OCI-LY1 (cell line): ENCODE data around the gene DUS2.

Experiments
- EZH2 ChIP-seq: fragments of 200-600 bp; sonication (generic), shearing (Covaris generic); IDR thresholded peaks from 2 replicates; pipeline ENCODE4 v1.8.0; 2017; ENCODE audit warnings: borderline replicate concordance, mixed run types, mild to moderate bottlenecking, antibody characterized with exemption, low read length, moderate library complexity, mixed read lengths
- TF ChIP-seq, protein P1 (sequence below): fragments of 200-600 bp; sonication (generic), shearing (Covaris generic); IDR thresholded peaks from 2 replicates; pipeline ENCODE4 v1.5.1; 2017; ENCODE audit warnings: mild to moderate bottlenecking, antibody characterized with exemption, low read length, moderate library complexity, mixed read lengths

DNA sequence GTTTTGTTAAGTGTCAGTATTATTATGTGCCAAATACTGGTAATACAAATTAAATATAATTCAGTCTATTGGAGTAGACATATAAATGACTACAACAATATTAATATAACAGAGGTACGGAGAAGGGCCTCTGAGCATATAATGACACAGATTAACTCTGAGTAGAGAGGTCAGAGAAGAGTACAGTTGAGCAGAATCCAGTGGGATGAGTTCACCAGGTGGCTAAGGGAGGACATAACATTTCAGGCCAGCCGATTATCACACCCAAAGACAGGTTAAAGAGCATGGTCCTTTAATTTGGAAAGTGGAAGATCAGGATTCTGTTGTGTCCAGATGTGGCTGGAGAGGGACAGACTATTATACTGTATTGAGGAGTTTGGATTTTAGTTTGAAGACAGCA is 73.4 kb downstream of the DUS2 start:
- TF ChIP-seq, protein P1, sequence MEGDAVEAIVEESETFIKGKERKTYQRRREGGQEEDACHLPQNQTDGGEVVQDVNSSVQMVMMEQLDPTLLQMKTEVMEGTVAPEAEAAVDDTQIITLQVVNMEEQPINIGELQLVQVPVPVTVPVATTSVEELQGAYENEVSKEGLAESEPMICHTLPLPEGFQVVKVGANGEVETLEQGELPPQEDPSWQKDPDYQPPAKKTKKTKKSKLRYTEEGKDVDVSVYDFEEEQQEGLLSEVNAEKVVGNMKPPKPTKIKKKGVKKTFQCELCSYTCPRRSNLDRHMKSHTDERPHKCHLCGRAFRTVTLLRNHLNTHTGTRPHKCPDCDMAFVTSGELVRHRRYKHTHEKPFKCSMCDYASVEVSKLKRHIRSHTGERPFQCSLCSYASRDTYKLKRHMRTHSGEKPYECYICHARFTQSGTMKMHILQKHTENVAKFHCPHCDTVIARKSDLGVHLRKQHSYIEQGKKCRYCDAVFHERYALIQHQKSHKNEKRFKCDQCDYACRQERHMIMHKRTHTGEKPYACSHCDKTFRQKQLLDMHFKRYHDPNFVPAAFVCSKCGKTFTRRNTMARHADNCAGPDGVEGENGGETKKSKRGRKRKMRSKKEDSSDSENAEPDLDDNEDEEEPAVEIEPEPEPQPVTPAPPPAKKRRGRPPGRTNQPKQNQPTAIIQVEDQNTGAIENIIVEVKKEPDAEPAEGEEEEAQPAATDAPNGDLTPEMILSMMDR: no peak
- no peak for TF ChIP-seq EZH2
